Erythroblast (primary cell): Measurements from ENCODE around the gene NXNL2.

Experiments
- DNase-seq, 2 experiments: peaks; one replicate each; lab custom pipeline; 2025; lab: John Stamatoyannopoulos, UW
- GATA1 ChIP-seq: IDR thresholded peaks from 2 replicates; pipeline ENCODE4 v1.6.1; 2011; ENCODE audit warnings: low read depth, mild to moderate bottlenecking, control low read depth, low read length, moderate library complexity
- POLR2A ChIP-seq: IDR thresholded peaks from 2 replicates; pipeline ENCODE4 v1.6.1; 2011; ENCODE audit warnings: mild to moderate bottlenecking, low read length

Gene NXNL2

GRCh38 chr9:88523056-88523455, 11.9 kb upstream of the NXNL2 start:
- TF ChIP-seq GATA1 (no peak), POLR2A (no peak)
- DNase-seq: no peak

DNA sequence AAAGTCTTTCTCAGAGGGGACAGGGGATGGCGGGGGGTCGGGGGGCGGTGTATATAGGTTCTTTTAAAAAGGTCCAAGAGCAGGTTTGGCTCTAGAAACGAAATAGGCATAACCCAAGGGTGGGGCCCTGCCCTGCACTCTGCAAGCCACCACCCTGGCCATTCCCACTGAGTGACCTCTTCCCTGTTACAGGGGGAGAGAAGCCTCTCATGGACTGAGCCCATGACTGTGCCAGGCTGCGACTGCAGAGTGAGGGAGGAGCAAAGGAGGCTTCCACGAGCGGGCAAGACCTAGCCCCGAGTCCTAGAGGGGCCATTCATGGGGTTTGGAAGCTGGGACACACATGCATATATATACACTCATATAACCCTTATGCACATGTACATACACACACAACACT, 10.1 kb upstream of the NXNL2 start:
- TF ChIP-seq POLR2A (no peak), GATA1 (no peak)
- DNase-seq: no peak

- DNase-seq: no peak
These were observed 7.4 kb upstream of the NXNL2 start for GRCh38 chr9:88527618-88528017.

DNA sequence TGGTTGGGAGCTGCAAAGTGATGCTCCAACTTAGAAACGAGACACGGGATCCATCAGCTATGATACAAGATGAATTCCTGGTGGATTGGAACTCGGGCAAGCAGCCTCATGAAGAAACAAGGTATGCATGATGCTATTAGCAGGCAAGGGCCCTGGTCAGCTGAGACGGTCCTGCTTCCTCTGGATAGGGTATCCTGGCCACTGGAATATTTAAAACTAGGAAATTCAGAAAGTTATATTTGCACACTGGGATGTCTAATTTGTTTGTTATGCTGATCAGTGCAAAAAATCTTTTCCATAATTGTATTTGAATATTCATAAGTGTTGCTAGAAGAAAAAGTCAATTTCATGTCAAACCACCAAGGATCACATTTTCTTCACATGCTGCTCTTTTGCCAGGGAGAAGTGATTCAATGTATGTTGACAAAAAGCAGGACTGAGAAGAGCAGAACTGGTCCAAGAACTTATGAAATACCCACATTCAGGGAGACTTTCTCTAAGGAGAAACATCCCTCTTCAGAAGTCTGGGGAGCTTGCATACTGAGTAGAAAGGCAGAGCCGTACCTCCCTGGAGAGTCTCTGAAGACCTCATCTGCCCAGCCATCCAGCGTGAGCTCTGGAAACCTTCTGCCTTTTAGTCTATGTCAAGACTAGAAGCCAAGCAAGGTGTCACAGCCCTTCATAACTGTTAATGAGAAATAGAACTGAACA, 6.7 kb upstream of the NXNL2 start:
- no peak for DNase-seq
- TF ChIP-seq POLR2A (no peak), GATA1 (no peak)

More at GRCh38 chr9:88527618-88528017, 7.4 kb upstream of the NXNL2 start:
- no peak for TF ChIP-seq GATA1
- TF ChIP-seq POLR2A: no peak

GRCh38 chr9:88529496-88529895, 5.5 kb upstream of the NXNL2 start:
- TF ChIP-seq GATA1 (no peak), POLR2A (no peak)
- no peak for DNase-seq

- TF ChIP-seq GATA1: no peak
- TF ChIP-seq POLR2A: no peak
These were observed 4.9 kb upstream of the NXNL2 start for GRCh38 chr9:88530051-88530450.

DNA sequence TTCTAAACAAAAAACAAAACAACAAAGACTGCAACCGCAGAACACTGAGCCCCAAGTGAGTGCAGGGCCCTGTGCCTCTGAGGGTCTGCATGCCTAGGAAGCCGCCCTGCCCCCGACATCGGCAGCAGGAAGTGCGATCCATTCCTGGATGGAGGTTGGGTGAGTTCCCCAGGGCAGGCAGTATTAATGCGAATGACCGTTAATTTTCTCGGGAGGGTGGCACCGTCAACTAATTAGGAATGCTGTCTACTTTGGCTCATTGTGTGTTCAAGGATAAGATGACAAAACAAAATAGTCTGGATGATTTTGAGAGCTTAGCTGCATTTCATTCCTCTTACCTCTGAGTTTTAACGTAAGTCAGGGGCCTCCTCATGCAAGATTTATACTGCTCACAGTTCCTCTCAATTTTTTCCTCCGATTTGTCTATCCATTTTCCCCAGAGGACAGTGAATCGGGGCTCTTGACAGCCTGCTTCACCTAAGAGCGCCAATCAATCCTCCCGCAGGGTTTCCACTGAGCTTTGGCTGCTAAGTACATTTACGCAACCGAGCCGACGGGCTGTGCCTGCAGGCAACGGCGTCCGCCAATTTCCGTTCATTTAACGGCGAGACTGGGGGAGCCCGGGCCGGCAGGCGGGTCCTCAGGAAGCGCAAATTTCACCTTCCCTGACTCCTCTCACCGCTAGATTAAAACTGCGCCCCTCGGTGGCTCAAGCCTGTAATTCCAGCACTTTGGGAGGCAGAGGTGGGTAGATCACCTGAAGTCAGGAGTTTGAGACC, 2.9 kb upstream of the NXNL2 start:
- DNase-seq: no peak
- TF ChIP-seq POLR2A (no peak), GATA1 (no peak)

More at GRCh38 chr9:88530051-88530450, 4.9 kb upstream of the NXNL2 start:
- no peak for DNase-seq

DNA sequence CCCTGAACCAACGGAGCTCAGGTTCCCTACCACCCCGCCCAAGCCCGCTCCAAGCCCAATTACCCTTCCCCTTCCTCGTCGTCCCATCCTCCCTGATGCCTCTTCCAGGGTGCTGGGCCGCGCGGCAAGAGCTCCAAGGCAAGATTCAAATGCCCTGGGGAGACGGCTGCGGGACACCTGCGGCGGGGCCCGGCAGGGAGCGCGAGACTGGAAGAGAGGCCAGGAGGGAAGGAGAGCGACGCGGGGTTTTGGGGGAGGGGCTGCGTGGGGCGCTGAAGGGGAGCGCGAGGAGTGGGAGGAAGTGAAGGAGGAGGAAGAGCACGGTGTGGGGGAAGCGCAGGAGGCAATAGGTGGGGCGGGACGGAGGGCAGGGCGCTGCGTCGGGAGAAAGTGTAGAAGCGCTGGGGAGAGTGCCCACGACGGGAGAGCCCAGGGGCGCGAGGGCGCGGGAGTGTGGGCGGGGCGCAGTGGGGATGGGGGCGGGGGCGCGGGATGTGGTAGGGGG, 975 bp upstream of the NXNL2 start:
- TF ChIP-seq POLR2A (no peak), GATA1 (no peak)
- DNase-seq: no peak

GRCh38 chr9:88535226-88536022, 446 bp downstream of the NXNL2 start:
- DNase-seq: no peak
- TF ChIP-seq GATA1 (no peak), POLR2A (no peak)

GRCh38 chr9:88536023-88536324, 996 bp downstream of the NXNL2 start:
- TF ChIP-seq GATA1 (no peak), POLR2A (no peak)
- no peak for DNase-seq

- DNase-seq: no peak
- TF ChIP-seq POLR2A (no peak), GATA1 (no peak)
These were observed 2.2 kb downstream of the NXNL2 start for GRCh38 chr9:88536951-88537760.

- DNase-seq: peak in 1 of 2 experiments; percentile 4
- TF ChIP-seq POLR2A (no peak), GATA1 (no peak)
These were observed 2.7 kb downstream of the NXNL2 start for GRCh38 chr9:88537761-88538091.
